ENCODE results near the gene SNCB. TPM values are rescaled to one million over a fixed set of nuclear protein-coding genes. Genes with fewer than 3 reads are reported as not detected.

Gene SNCB
- total RNA-seq, 2 donors from 2014 or later: 0.22 to 1.8 TPM

GRCh38 chr5:176644294-176644693 is 14.0 kb upstream of the SNCB start:
- H3K9ac ChIP-seq (ENCODE audit: extremely low read depth, low read length, poor library complexity, severe bottlenecking): no peak overlapping the region
- H3K4me3 Mint-ChIP-seq: peak overlapping the region; percentile 24
- TF ChIP-seq, protein P1, sequence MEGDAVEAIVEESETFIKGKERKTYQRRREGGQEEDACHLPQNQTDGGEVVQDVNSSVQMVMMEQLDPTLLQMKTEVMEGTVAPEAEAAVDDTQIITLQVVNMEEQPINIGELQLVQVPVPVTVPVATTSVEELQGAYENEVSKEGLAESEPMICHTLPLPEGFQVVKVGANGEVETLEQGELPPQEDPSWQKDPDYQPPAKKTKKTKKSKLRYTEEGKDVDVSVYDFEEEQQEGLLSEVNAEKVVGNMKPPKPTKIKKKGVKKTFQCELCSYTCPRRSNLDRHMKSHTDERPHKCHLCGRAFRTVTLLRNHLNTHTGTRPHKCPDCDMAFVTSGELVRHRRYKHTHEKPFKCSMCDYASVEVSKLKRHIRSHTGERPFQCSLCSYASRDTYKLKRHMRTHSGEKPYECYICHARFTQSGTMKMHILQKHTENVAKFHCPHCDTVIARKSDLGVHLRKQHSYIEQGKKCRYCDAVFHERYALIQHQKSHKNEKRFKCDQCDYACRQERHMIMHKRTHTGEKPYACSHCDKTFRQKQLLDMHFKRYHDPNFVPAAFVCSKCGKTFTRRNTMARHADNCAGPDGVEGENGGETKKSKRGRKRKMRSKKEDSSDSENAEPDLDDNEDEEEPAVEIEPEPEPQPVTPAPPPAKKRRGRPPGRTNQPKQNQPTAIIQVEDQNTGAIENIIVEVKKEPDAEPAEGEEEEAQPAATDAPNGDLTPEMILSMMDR (conservative IDR thresholded peaks at IDR 0.05): no peak
- H3K9me3 ChIP-seq (ENCODE audit: control insufficient read depth, low read length): no peaks in the 10 kb centered on the region
- 68 to 100% methylated on average over 1 to 9 of the region's 9 CpGs for WGBS, 2 experiments (ENCODE audit: insufficient coverage in 1 of 2, insufficient read length in 1 of 2)
- no peaks in the 10 kb centered on the region for H3K4me1 ChIP-seq (ENCODE audit: control insufficient read depth, insufficient read depth, low read length)
- H3K36me3 Mint-ChIP-seq (ENCODE audit: low read depth): no peaks in the 10 kb centered on the region
- no peak overlapping the region for H3K27ac Mint-ChIP-seq
- H3K27ac ChIP-seq (ENCODE audit: low read depth, low read length): no peak overlapping the region
- H3K27me3 ChIP-seq (ENCODE audit: control insufficient read depth, insufficient read depth, low read length, poor library complexity, severe bottlenecking): no peaks in the 10 kb centered on the region
- no peak overlapping the region for H3K4me3 ChIP-seq (ENCODE audit: low read length)
- H3K27me3 Mint-ChIP-seq (ENCODE audit: insufficient read depth): no peaks in the 10 kb centered on the region
- no peak for DNase-seq
- no peaks in the 10 kb centered on the region for H3K9me3 Mint-ChIP-seq
- peaks cover 29% of the 10 kb centered on the region for H3K4me1 Mint-ChIP-seq
- H3K36me3 ChIP-seq (ENCODE audit: control insufficient read depth, insufficient read depth, low read length): no peaks in the 10 kb centered on the region

GRCh38 chr5:176643491-176644219 is 13.3 kb upstream of the SNCB start:
- 80 to 87% methylated on average over 1 to 11 of the region's 11 CpGs for WGBS, 2 experiments (ENCODE audit: insufficient coverage in 1 of 2, insufficient read length in 1 of 2)
- no peak overlapping the region for H3K27ac Mint-ChIP-seq
- DNase-seq: peak; percentile 42

DNA sequence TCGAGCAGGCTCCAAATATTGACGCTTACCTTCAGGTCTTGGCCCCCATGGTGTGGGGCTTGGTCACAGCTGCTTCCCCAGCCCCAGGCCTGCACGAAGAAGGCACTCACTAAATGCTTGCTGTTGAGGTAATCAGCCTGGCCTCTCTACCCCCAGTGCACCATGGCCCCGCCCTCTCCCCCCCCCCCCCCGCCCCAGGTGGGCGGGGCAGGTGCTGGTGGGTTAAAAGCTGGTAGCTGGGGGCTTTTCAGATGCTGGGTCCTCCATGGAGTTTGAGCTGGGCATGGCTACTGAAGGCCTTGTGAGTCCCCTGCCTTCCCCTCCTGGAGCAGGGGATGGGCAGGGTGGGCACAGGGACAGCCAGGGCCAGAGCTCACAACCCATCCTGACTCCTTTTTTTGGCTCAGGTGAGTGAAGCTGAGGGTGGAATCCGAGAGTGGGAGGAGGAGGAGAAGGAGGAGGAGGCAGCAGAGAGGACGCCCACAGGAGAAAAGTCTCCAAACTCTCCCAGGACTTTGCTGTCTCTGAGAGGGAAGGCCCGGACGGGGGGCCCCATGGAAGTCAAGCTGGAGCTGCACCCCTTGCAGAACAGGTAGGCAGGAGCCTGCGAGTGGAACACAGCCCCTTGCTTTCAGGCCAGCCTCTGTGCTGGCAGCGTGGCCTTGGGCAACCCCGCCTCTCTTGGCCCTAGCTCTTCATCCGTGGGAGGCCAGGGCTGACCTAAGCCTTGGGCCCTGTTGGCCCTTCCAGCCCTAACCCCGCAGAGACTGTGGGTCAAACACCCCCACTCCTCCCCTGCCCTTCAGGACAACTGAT is 12.5 kb upstream of the SNCB start:
- Histone ChIP-seq H3K9me3 (ENCODE audit: control insufficient read depth, low read length) (no peaks in the 10 kb centered on the region), H3K9ac (ENCODE audit: extremely low read depth, low read length, poor library complexity, severe bottlenecking) (no peak overlapping the region), H3K27me3 (ENCODE audit: control insufficient read depth, insufficient read depth, low read length, poor library complexity, severe bottlenecking) (no peaks in the 10 kb centered on the region), H3K36me3 (ENCODE audit: control insufficient read depth, insufficient read depth, low read length) (no peaks in the 10 kb centered on the region), H3K27ac (ENCODE audit: low read depth, low read length) (no peak overlapping the region), H3K4me1 (ENCODE audit: control insufficient read depth, insufficient read depth, low read length) (no peaks in the 10 kb centered on the region), H3K4me3 (ENCODE audit: low read length) (no peak overlapping the region)
- Mint-ChIP-seq H3K27me3 (ENCODE audit: insufficient read depth) (peaks cover 3% of the 10 kb centered on the region), H3K9me3 (no peaks in the 10 kb centered on the region), H3K4me1 (peaks cover 24% of the 10 kb centered on the region), H3K4me3 (no peak overlapping the region), H3K27ac (no peak overlapping the region), H3K36me3 (ENCODE audit: low read depth) (no peaks in the 10 kb centered on the region)
- 79% methylated on average over 6 to 12 of the region's 15 CpGs for WGBS, 2 experiments (ENCODE audit: insufficient coverage in 1 of 2, insufficient read length in 1 of 2)
- DNase-seq: peak; percentile 74
- TF ChIP-seq, protein P1 (conservative IDR thresholded peaks at IDR 0.05): no peak

More at GRCh38 chr5:176643491-176644219, 13.3 kb upstream of the SNCB start:
- H3K9me3 ChIP-seq (ENCODE audit: control insufficient read depth, low read length): no peaks in the 10 kb centered on the region
- no peaks in the 10 kb centered on the region for H3K27me3 ChIP-seq (ENCODE audit: control insufficient read depth, insufficient read depth, low read length, poor library complexity, severe bottlenecking)
- peaks cover 28% of the 10 kb centered on the region for H3K4me1 Mint-ChIP-seq
- no peak overlapping the region for H3K4me3 ChIP-seq (ENCODE audit: low read length)
- H3K9ac ChIP-seq (ENCODE audit: extremely low read depth, low read length, poor library complexity, severe bottlenecking): no peak overlapping the region
- H3K4me1 ChIP-seq (ENCODE audit: control insufficient read depth, insufficient read depth, low read length): no peaks in the 10 kb centered on the region
- H3K4me3 Mint-ChIP-seq: peak overlapping the region; percentile 24
- H3K27me3 Mint-ChIP-seq (ENCODE audit: insufficient read depth): no peaks in the 10 kb centered on the region
- H3K9me3 Mint-ChIP-seq: no peaks in the 10 kb centered on the region
- TF ChIP-seq, protein P1 (conservative IDR thresholded peaks at IDR 0.05): no peak
- no peak overlapping the region for H3K27ac ChIP-seq (ENCODE audit: low read depth, low read length)
- H3K36me3 ChIP-seq (ENCODE audit: control insufficient read depth, insufficient read depth, low read length): no peaks in the 10 kb centered on the region
- H3K36me3 Mint-ChIP-seq (ENCODE audit: low read depth): no peaks in the 10 kb centered on the region
